HepG2 (cell line): ENCODE data around the gene NUP62. TPM values are rescaled to one million over a fixed set of nuclear protein-coding genes. Genes with fewer than 3 reads are reported as not detected.
A peak's percentile ranks its signal among the peaks of the same experiment; 100 is the strongest.

Experiments
- ARID4A ChIP-seq: sonication (generic); formaldehyde crosslinking; IDR thresholded peaks from 2 replicates; pipeline ENCODE4 v1.5.0; 2020; ENCODE audit warnings: mild to moderate bottlenecking, missing genetic modification reagents, borderline replicate concordance
- ATF2 ChIP-seq: sonication (generic); formaldehyde crosslinking; IDR thresholded peaks from 2 replicates; pipeline ENCODE4 v1.4.0; 2020; ENCODE audit warnings: missing genetic modification reagents
- ATF7 ChIP-seq, 2 experiments: fragments of 450-650 bp in 1 of 2; sonication (generic) in 1 of 2; formaldehyde crosslinking in 1 of 2; IDR thresholded peaks; 2 replicates each; pipeline versions ENCODE4 v1.4.0 to v1.6.1; 2016 to 2020; ENCODE audit warnings: antibody characterized with exemption in 1 of 2, mild to moderate bottlenecking in 1 of 2, missing genetic modification reagents in 1 of 2
- IRF2 ChIP-seq: IDR thresholded peaks from 2 replicates; pipeline ENCODE4 v1.6.1; 2018; ENCODE audit warnings: missing genetic modification reagents, missing compliant biosample characterization
- KLF16 ChIP-seq, 2 experiments: sonication (generic) in 1 of 2; formaldehyde crosslinking in 1 of 2; IDR thresholded peaks; 2 replicates each; pipeline versions ENCODE4 v1.6.1 to v1.8.0; 2016 to 2023; ENCODE audit warnings: missing genetic modification reagents in 2 of 2, missing compliant biosample characterization in 1 of 2
- LRRFIP1 ChIP-seq: sonication (generic); formaldehyde crosslinking; conservative IDR thresholded peaks from 2 replicates; pipeline ENCODE4 v1.4.0; 2020; ENCODE audit warnings: missing genetic modification reagents
- MYC ChIP-seq: sonication (generic); formaldehyde crosslinking; IDR thresholded peaks from 2 replicates; pipeline ENCODE4 v1.9.0; 2021; ENCODE audit warnings: missing genetic modification reagents, borderline replicate concordance
- NFATC3 ChIP-seq: sonication (generic); formaldehyde crosslinking; IDR thresholded peaks from 2 replicates; pipeline ENCODE4 v1.5.1; 2020; ENCODE audit warnings: mild to moderate bottlenecking, missing genetic modification reagents
- SALL2 ChIP-seq: sonication (generic); formaldehyde crosslinking; IDR thresholded peaks from 2 replicates; pipeline ENCODE4 v1.8.1; 2023; ENCODE audit warnings: mild to moderate bottlenecking, missing genetic modification reagents, inconsistent platforms
- SUZ12 ChIP-seq: fragments of 150-350 bp; IDR thresholded peaks from 2 replicates; pipeline ENCODE4 v1.6.1; 2014; ENCODE audit warnings: low read depth, low read length
- THAP8 ChIP-seq: sonication (generic); formaldehyde crosslinking; IDR thresholded peaks from 2 replicates; pipeline ENCODE4 v1.5.1; 2020; ENCODE audit warnings: missing genetic modification reagents, mild to moderate bottlenecking, borderline replicate concordance
- ZBTB38 ChIP-seq: sonication (generic); formaldehyde crosslinking; IDR thresholded peaks from 2 replicates; pipeline ENCODE4 v1.5.1; 2020; ENCODE audit warnings: mild to moderate bottlenecking, missing genetic modification reagents
- ZFP36L2 ChIP-seq: sonication (generic); formaldehyde crosslinking; IDR thresholded peaks from 2 replicates; pipeline ENCODE4 v1.4.0; 2020; ENCODE audit warnings: missing genetic modification reagents
- ZNF282 ChIP-seq: fragments of 450-650 bp; IDR thresholded peaks from 2 replicates; pipeline ENCODE4 v1.6.1; 2018; ENCODE audit not compliant: partially characterized antibody
- ZNF503 ChIP-seq: sonication (generic); formaldehyde crosslinking; IDR thresholded peaks from 2 replicates; pipeline ENCODE4 v1.4.0; 2020; ENCODE audit warnings: missing genetic modification reagents
- ZNF552 ChIP-seq: sonication (generic); formaldehyde crosslinking; IDR thresholded peaks from 2 replicates; pipeline ENCODE4 v1.9.0; 2022; ENCODE audit warnings: missing genetic modification reagents, mild to moderate bottlenecking, borderline replicate concordance
- ZNF572 ChIP-seq: sonication (generic); formaldehyde crosslinking; IDR thresholded peaks from 2 replicates; pipeline ENCODE4 v1.5.1; 2020; ENCODE audit warnings: mild to moderate bottlenecking, missing genetic modification reagents
- ZNF674 ChIP-seq: sonication (generic); formaldehyde crosslinking; IDR thresholded peaks from 2 replicates; pipeline ENCODE4 v1.5.0; 2020; ENCODE audit warnings: low read depth, mild to moderate bottlenecking, missing genetic modification reagents
- ZNF781 ChIP-seq: sonication (generic); formaldehyde crosslinking; IDR thresholded peaks from 2 replicates; pipeline ENCODE4 v1.5.1; 2020; ENCODE audit warnings: borderline replicate concordance, mild to moderate bottlenecking, missing genetic modification reagents; ENCODE audit errors: not compliant biosample characterization
- polyA plus RNA-seq, 8 experiments: library from polyadenylated mRNA; depleted of rRNA in 3 of 8; stranded (reverse) in 7 of 8; unstranded in 1 of 8; fragments of >200 nt; fragmentation: Illumina TruSeq in 4 of 8; extraction: Trizol in 4 of 8; gene quantifications; 2 replicates each; pipeline versions ENCODE4 v1.2.1 to v1.2.3, GENCODE V29; 2011 to 2016; ENCODE audit warnings: low read depth in 4 of 8, missing spikeins in 1 of 8, mixed read lengths in 1 of 8; ENCODE audit not compliant: insufficient read depth in 1 of 8
- total RNA-seq, 5 experiments: library from RNA; depleted of rRNA; stranded (reverse); fragments of >200 nt; fragmentation: Illumina TruSeq; extraction: Trizol; gene quantifications; 2 replicates each; pipeline ENCODE4 v1.2.3, GENCODE V29; 2016; ENCODE audit warnings: low read depth in 1 of 5

The NUP62 gene
- total and polyA plus RNA-seq, 2 of the 13 experiments (the other 11 are each of a cell fraction or from before 2014, with no cell fraction given) = 16.5 to 41.5 TPM

GRCh38 chr19:49929121-49929610 is at the start of gene NUP62, which contains the start of gene ATF5 (continued):
- TF ChIP-seq ZNF781 (CRISPR knock-in tag) = peak; percentile 91
- TF ChIP-seq LRRFIP1 (CRISPR knock-in tag) = peak; percentile 56; the same call in 1 of the 2 replicates
- TF ChIP-seq ARID4A (CRISPR knock-in tag) = peak; percentile 86; the same call in 1 of the 2 replicates
- no peak for TF ChIP-seq ZFP36L2 (CRISPR knock-in tag)
- TF ChIP-seq THAP8 (CRISPR knock-in tag) = peak; percentile 97
- TF ChIP-seq MYC = peak; percentile 87
- peak; percentile 67 for TF ChIP-seq ZNF503
- TF ChIP-seq KLF16 (CRISPR knock-in tag; IDR thresholded peaks at IDR 0.05) = peak in 1 of 2 experiments; percentile 68; a peak in 1 of 4 replicates
- TF ChIP-seq ATF7 (IDR thresholded peaks at IDR 0.05) = no peak
- TF ChIP-seq ATF7 (CRISPR knock-in tag; IDR thresholded peaks at IDR 0.05) = no peak
- 0 out of 2 replicates have a peak, but pooled peaks have one; percentile 23 for TF ChIP-seq ATF2 (CRISPR knock-in tag)
- TF ChIP-seq ZBTB38 (CRISPR knock-in tag) = peak; percentile 38; the same call in 1 of the 2 replicates
- no peak for TF ChIP-seq ZNF282
- TF ChIP-seq ZNF552 = peak; percentile 92
- no peak for TF ChIP-seq NFATC3
- TF ChIP-seq IRF2 = no peak
- TF ChIP-seq ZNF674 = no peak
- TF ChIP-seq SUZ12 = no peak
- peak; percentile 96; the same call in 1 of the 2 replicates for TF ChIP-seq ZNF572 (CRISPR knock-in tag)
- TF ChIP-seq SALL2 (CRISPR knock-in tag) = peak; percentile 92
